ENCODE measurements around the gene CXCR5. TPM values are rescaled to one million over a fixed set of nuclear protein-coding genes. Genes with fewer than 3 reads are reported as not detected.

CXCR5 gene
- total RNA-seq, 1 experiment from 2014 or later, result not detected

GRCh38 chr11:118851970-118852369 is 31.7 kb upstream of the CXCR5 start:
- TF ChIP-seq EZH2 (IDR thresholded peaks at IDR 0.05; ENCODE audit: low read length, unreplicated experiment) (no peak), CTCF (conservative IDR thresholded peaks at IDR 0.05; ENCODE audit: low read depth, low read length) (no peak), EZH2phosphoT487 (IDR thresholded peaks at IDR 0.05; ENCODE audit: borderline replicate concordance, low read length) (no peak)
- no peaks in the 10 kb centered on the region for H3K79me2 ChIP-seq (ENCODE audit: low read length)
- no peak overlapping the region for H2AFZ ChIP-seq (ENCODE audit: low read length)
- no peak overlapping the region for H3K4me3 ChIP-seq (ENCODE audit: low read length)
- no peak overlapping the region for H3K9ac ChIP-seq (ENCODE audit: low read length)
- no peaks in the 10 kb centered on the region for H3K27me3 ChIP-seq (ENCODE audit: low read length)
- POLR2A ChIA-PET (ENCODE audit: unreplicated experiment), result no interaction called here
- H3K27ac ChIP-seq (ENCODE audit: low read length), result no peak overlapping the region
- no peaks in the 10 kb centered on the region for H3K9me3 ChIP-seq (ENCODE audit: low read length)
- H4K20me1 ChIP-seq (ENCODE audit: low read length), result no peaks in the 10 kb centered on the region
- H3K9me2 ChIP-seq (replicated peaks; ENCODE audit: low read length), result no peaks in the 10 kb centered on the region
- no peaks in the 10 kb centered on the region for H3F3A ChIP-seq (ENCODE audit: low read length, unreplicated experiment)
- intact Hi-C loops (cut with micrococcal nuclease), result no loop called here
- CTCF ChIA-PET, result no interaction called here
- no peaks in the 10 kb centered on the region for H3K4me1 ChIP-seq (ENCODE audit: insufficient read depth, low read length)
- no peak for DNase-seq
- no peak overlapping the region for H3K4me2 ChIP-seq (ENCODE audit: low read length)
- ATAC-seq, result no peak
- no peaks in the 10 kb centered on the region for H3K36me3 ChIP-seq (ENCODE audit: low read depth, low read length)
- BruUV-seq (replicated peaks), result no TSS peak

- Histone ChIP-seq H4K20me1 (ENCODE audit: low read length) (no peaks in the 10 kb centered on the region), H3K4me3 (ENCODE audit: low read length) (no peak overlapping the region), H3F3A (ENCODE audit: low read length, unreplicated experiment) (no peaks in the 10 kb centered on the region), H3K4me1 (ENCODE audit: insufficient read depth, low read length) (no peaks in the 10 kb centered on the region), H2AFZ (ENCODE audit: low read length) (no peak overlapping the region), H3K27me3 (ENCODE audit: low read length) (no peaks in the 10 kb centered on the region), H3K9me2 (replicated peaks; ENCODE audit: low read length) (no peaks in the 10 kb centered on the region), H3K36me3 (ENCODE audit: low read depth, low read length) (no peaks in the 10 kb centered on the region), H3K4me2 (ENCODE audit: low read length) (no peak overlapping the region), H3K9ac (ENCODE audit: low read length) (no peak overlapping the region), H3K79me2 (ENCODE audit: low read length) (no peaks in the 10 kb centered on the region), H3K9me3 (ENCODE audit: low read length) (no peaks in the 10 kb centered on the region), H3K27ac (ENCODE audit: low read length) (no peak overlapping the region)
- CTCF ChIA-PET, result no interaction called here
- DNase-seq, result no peak
- ATAC-seq, result no peak
- TF ChIP-seq EZH2 (IDR thresholded peaks at IDR 0.05; ENCODE audit: low read length, unreplicated experiment), result no peak
- TF ChIP-seq EZH2phosphoT487 (IDR thresholded peaks at IDR 0.05; ENCODE audit: borderline replicate concordance, low read length), result no peak
- TF ChIP-seq CTCF (conservative IDR thresholded peaks at IDR 0.05; ENCODE audit: low read depth, low read length), result no peak
- no TSS peak for BruUV-seq (replicated peaks)
- POLR2A ChIA-PET (ENCODE audit: unreplicated experiment), result no interaction called here
- intact Hi-C loops (cut with micrococcal nuclease), result no loop called here
Measured at GRCh38 chr11:118853678-118854077, 30.0 kb upstream of the CXCR5 start.

- CTCF ChIA-PET, result no interaction called here
- POLR2A ChIA-PET (ENCODE audit: unreplicated experiment), result no interaction called here
- H2AFZ ChIP-seq (ENCODE audit: low read length), result no peak overlapping the region
Measured at GRCh38 chr11:118856314-118856713, 27.4 kb upstream of the CXCR5 start.

More at GRCh38 chr11:118856314-118856713, 27.4 kb upstream of the CXCR5 start:
- Histone ChIP-seq H4K20me1 (ENCODE audit: low read length) (no peaks in the 10 kb centered on the region), H3K27me3 (ENCODE audit: low read length) (no peaks in the 10 kb centered on the region), H3K4me3 (ENCODE audit: low read length) (no peak overlapping the region), H3F3A (ENCODE audit: low read length, unreplicated experiment) (no peaks in the 10 kb centered on the region), H3K27ac (ENCODE audit: low read length) (no peak overlapping the region), H3K9me2 (replicated peaks; ENCODE audit: low read length) (no peaks in the 10 kb centered on the region), H3K36me3 (ENCODE audit: low read depth, low read length) (no peaks in the 10 kb centered on the region), H3K79me2 (ENCODE audit: low read length) (no peaks in the 10 kb centered on the region), H3K4me1 (ENCODE audit: insufficient read depth, low read length) (no peaks in the 10 kb centered on the region), H3K4me2 (ENCODE audit: low read length) (no peak overlapping the region), H3K9ac (ENCODE audit: low read length) (no peak overlapping the region), H3K9me3 (ENCODE audit: low read length) (no peaks in the 10 kb centered on the region)
- BruUV-seq (replicated peaks), result no TSS peak
- intact Hi-C loops (cut with micrococcal nuclease), result no loop called here
- TF ChIP-seq EZH2phosphoT487 (IDR thresholded peaks at IDR 0.05; ENCODE audit: borderline replicate concordance, low read length) (no peak), CTCF (conservative IDR thresholded peaks at IDR 0.05; ENCODE audit: low read depth, low read length) (no peak), EZH2 (IDR thresholded peaks at IDR 0.05; ENCODE audit: low read length, unreplicated experiment) (no peak)
- no peak for ATAC-seq
- no peak for DNase-seq
